HG02943 (cell line): Measurements from ENCODE around the gene TRMT10A.

ENCODE experiments used
- ATAC-seq: cut with Tn5 transposase; IDR thresholded peaks from one replicate; pipeline ENCODE4 v1.9.1; 2021; ENCODE audit warnings: mild to moderate bottlenecking, low read depth, moderate library complexity; ENCODE audit not compliant: unreplicated experiment

The TRMT10A gene, protein sequence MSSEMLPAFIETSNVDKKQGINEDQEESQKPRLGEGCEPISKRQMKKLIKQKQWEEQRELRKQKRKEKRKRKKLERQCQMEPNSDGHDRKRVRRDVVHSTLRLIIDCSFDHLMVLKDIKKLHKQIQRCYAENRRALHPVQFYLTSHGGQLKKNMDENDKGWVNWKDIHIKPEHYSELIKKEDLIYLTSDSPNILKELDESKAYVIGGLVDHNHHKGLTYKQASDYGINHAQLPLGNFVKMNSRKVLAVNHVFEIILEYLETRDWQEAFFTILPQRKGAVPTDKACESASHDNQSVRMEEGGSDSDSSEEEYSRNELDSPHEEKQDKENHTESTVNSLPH

DNA sequence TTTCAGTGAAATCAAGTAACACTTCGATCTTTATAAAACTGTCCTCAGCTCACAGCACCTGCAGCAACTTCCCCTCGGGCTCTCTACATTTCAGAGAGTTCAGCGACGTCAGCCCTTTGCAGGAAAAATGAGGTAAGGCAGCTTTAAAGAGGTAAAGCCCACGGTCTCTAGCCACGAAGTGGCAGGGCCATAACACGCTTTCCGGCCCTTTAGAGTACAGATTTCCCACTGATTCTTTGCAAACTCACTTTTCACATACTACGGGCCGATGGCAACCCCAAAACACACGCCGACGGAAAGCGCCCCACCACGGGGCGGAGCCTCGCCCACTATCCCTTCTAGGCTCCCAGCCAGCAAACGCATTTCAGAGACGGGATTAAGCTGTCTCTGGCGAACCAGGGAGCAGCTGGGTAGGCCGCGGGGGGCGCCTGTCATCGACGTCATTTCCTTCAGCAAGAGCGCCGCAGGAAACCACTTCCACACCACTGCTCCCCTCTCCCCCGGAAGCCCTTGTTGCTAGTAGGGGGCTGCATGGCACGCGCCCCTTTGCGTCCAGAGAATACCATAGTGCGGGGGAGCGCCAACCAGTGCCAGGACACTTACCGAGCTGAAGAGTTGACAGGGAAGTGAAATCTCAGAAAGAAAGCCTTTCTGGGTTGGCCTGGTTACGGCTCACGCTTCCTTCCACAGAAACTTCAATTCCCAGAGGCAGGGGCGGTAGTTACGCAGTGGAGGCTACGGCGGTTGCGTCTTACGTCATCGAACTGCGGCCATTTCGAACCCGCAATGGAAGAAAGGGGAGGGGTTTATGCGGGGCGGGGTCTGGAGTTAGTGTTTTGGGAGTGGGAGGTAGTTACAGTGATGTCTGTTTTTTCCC lies at the start of gene TRMT10A:
Gene TRMT10A (minus strand): TSS at position 730 of the 877 bp plus-strand sequence. CDS start 4,701 bp downstream, outside the sequence.
- ATAC-seq: peak; percentile 96

GRCh38 chr4:99612704-99613103 lies 48.9 kb upstream of the TRMT10A start:
- no peak for ATAC-seq

DNA sequence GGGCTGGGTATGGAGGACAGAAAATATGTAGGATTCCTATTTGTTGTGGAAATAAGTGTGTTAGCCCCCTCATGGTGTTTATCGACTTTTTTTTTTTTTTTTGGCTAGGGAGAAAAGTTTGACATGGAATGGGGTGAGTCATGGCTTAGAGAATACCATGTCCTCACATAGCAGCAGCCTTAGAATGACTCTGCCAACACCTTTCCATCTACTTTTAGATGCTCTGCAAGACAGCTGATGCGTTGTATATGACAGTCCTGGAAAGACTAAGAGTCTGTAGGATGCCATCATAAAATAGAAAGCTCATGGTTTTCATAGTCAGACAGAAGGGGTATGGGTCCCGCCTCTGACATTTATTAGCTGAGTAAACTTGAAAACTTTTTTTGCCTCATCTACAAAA lies 48.4 kb upstream of the TRMT10A start:
- no peak for ATAC-seq

DNA sequence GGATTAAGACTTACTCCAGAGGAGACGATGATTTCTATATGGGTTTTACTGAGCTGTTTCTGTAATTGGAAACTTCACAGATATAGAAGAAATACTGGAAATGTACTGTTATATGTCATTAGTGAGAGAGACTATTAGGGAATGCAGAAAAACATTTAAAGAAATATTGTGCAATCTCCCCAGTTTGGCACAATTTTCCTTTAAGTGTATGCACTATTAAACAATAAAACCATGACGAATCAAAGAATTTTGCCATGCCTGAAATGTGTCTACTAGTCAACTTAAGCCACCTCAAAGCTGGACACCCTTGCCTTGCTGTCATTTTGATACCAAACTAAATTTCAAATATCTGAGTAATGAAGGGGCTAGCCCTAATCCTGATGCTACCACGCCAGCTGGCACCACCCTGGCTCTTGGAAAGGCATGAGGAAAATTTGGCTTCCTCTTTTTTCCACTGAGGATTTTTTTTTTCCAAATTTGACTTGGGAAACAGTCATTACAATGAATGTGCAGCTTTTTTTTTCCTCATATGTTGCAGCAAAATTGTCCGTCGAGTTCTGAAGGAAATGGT lies 46.9 kb upstream of the TRMT10A start:
- no peak for ATAC-seq

DNA sequence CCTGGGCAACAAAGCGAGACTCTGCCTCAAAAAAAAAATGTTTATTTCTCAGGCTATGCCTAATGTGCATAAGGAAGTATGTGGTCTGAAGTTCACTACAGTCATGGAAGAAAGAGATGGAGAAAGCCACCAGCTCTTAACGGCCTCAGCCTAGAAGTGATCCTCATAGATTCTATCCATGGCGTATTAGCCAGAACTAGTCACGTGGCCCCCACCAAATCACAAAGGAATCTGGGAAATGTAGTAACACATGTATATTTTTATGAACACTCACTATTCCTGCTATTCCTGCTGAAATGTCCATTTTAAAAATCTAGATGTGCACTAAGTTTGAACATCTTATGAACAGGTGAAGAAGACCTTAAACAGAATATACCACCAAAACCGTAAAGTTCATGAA lies 44.6 kb upstream of the TRMT10A start:
- ATAC-seq: no peak

DNA sequence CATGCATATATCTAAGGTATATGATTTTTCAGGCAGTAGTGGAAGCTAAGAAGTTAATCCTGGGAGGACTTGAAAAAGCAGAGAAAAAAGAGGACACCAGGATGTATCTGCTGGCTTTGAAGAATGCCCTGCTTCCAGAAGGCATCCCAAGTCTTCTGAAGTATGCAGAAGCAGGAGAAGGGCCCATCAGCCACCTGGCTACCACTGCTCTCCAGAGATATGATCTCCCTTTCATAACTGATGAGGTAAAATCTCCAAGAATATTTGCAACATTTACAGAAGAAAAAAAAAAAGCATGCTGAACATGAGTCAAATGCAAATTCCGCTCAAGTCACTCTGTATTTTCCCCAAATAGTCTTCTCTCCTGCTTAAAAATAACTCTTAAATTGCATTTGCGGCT lies 42.9 kb upstream of the TRMT10A start:
- ATAC-seq: no peak

GRCh38 chr4:99594818-99595217 lies 31.0 kb upstream of the TRMT10A start:
- no peak for ATAC-seq

GRCh38 chr4:99593781-99594641 lies 30.2 kb upstream of the TRMT10A start:
- peak; percentile 55 for ATAC-seq

GRCh38 chr4:99591757-99592156 lies 27.9 kb upstream of the TRMT10A start:
- ATAC-seq: no peak

DNA sequence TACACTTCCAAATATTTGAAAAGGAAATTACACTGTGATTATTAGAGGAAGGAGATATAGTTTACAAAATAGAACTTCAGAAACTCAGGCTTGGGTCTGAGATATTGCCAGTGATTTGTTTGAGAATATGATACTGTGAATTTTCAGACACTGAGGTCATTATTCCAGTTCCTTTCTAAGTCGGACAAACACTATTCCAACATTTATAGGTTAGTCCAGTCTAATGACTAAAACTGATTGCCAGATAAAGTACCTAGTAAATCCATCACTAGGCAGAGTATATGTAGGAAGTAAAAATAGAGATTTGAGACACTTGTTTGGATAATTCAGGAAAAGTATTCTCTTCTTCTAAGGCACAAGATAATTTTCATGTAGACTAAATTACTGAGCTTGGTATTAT lies 24.0 kb upstream of the TRMT10A start:
- no peak for ATAC-seq

- no peak for ATAC-seq
Measured at GRCh38 chr4:99587309-99587708, 23.5 kb upstream of the TRMT10A start.

- no peak for ATAC-seq
Measured at GRCh38 chr4:99586797-99587196, 23.0 kb upstream of the TRMT10A start.

GRCh38 chr4:99586322-99586721 lies 22.5 kb upstream of the TRMT10A start:
- ATAC-seq: no peak

DNA sequence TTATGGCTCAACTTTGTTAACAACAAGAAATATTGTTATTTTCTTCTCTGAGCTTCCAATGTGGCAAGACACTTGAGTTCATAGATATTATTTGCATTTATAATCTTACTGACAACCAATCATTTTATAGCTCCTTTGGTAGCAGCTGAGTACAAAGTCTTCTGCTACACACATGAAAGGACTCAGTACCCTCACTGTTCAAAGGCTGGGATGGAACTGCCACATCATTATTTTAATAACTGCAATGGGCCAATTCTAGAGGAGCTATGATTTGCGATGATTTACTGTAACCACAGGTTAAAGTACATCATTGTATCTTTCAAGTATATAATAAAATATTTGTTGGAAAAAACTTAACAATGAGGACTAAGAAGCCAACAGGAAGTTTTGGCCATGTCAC lies 21.7 kb upstream of the TRMT10A start:
- ATAC-seq: no peak

DNA sequence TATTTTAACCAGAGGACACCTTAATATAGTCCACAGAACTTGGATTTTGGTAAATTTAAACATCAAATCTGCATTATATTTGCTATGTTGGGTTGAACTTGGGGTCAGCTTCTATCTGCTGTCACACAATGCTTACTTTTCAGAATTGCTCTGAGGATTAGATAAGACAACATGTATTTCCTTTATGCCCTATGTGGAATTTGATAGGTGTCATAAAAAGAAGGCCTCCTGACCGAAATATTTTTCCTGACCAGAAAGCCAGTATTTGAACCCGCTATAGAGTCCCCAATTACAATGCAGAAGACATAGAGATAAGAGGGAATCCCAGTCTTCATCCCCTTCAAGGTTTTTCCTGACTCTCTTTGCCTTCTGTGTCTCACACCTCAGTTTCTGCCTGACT lies 14.9 kb upstream of the TRMT10A start:
- no peak for ATAC-seq

- ATAC-seq: peak; percentile 77
Measured at GRCh38 chr4:99574530-99575324, 10.9 kb upstream of the TRMT10A start, which contains the start of gene MTTP. Gene MTTP (plus strand): TSS chr4:99574824. CDS start chr4:99574910, 86 bp downstream.

- ATAC-seq: no peak
Measured at GRCh38 chr4:99573735-99574368, 10.0 kb upstream of the TRMT10A start.

DNA sequence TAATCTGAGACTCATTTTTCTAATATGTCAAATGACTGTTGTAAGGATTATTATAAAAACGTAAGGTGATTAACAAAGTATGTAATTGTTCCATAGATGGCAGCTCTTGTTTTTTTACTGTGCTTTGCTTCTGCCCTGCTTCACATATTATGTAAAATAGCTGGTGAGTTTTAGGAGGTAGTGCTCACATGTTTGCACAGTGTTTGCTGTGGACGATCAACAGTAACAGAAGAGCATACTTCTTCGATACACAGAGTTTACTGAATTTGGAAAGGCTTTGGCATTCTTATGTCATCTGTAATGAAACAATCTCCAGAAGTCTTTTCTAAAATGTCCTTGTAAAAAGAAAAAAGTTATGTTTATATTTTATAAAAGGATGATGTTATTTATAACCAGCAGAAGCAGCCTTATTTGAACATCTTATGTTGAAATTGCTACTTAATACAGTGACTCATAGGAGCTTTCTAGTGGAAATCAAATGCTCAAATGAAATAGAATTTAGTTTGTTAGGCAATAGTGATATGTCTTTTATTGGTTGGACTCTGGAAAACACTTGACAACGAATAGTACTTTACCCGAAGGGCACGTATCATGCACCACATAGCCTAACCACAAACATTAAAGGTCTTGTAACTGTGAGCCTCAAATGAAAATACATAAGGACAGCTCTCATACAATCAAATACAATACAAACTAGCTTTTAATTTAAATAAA lies 8.8 kb upstream of the TRMT10A start:
- ATAC-seq: no peak
